ENCODE data around the gene SOX30. TPM values are rescaled to one million over a fixed set of nuclear protein-coding genes. Genes with fewer than 3 reads are reported as not detected.

The SOX30 gene
- total RNA-seq, 1 experiment from 2014 or later = 0.11 TPM

DNA sequence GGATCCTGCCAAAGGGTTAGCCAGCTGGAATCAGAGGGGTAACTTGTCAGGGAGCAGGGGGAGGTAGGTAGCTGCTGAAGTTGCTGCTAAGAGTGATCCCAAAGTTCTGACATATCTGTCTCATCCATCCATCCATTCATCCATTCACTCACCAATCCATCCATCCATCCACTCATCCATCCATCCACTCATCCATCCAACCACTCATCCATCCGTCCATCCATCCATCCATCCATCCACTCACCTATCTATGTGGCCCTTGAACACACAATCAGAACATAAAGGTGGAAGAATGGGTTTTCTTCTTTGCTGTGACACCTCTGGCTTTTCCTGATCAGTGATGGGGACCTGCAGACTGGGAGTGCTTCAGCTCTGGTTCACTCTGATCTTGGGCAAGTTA, 16.1 kb upstream of the SOX30 start:
- ChIA-PET CTCF (no interaction called here), POLR2A (ENCODE audit: unreplicated experiment) (no interaction called here)
- no peak overlapping the region for H3K4me2 ChIP-seq
- DNase-seq = no peak
- H3K9me3 ChIP-seq (ENCODE audit: insufficient read depth, low read depth) = no peaks in the 10 kb centered on the region
- H2AFZ ChIP-seq = no peak overlapping the region
- no peaks in the 10 kb centered on the region for H3K79me2 ChIP-seq (ENCODE audit: low read depth)
- H3K9me2 ChIP-seq (ENCODE audit: insufficient read depth) = no peaks in the 10 kb centered on the region
- H3K27me3 ChIP-seq (ENCODE audit: insufficient read depth, low read depth) = no peaks in the 10 kb centered on the region
- peaks cover 5% of the 10 kb centered on the region; the same call in 1 of the 2 replicates for H3F3A ChIP-seq (ENCODE audit: insufficient read depth, low read depth)
- peaks cover 5% of the 10 kb centered on the region for H3K4me1 ChIP-seq (replicated peaks; ENCODE audit: insufficient read depth)
- H3K4me3 ChIP-seq = no peak overlapping the region
- no peaks in the 10 kb centered on the region for H4K20me1 ChIP-seq (ENCODE audit: insufficient read depth)
- TF ChIP-seq, protein P1, sequence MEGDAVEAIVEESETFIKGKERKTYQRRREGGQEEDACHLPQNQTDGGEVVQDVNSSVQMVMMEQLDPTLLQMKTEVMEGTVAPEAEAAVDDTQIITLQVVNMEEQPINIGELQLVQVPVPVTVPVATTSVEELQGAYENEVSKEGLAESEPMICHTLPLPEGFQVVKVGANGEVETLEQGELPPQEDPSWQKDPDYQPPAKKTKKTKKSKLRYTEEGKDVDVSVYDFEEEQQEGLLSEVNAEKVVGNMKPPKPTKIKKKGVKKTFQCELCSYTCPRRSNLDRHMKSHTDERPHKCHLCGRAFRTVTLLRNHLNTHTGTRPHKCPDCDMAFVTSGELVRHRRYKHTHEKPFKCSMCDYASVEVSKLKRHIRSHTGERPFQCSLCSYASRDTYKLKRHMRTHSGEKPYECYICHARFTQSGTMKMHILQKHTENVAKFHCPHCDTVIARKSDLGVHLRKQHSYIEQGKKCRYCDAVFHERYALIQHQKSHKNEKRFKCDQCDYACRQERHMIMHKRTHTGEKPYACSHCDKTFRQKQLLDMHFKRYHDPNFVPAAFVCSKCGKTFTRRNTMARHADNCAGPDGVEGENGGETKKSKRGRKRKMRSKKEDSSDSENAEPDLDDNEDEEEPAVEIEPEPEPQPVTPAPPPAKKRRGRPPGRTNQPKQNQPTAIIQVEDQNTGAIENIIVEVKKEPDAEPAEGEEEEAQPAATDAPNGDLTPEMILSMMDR (conservative IDR thresholded peaks at IDR 0.05) = no peak
- no peak for TF ChIP-seq EZH2 (IDR thresholded peaks at IDR 0.05; ENCODE audit: low read depth)
- no peak overlapping the region for H3K27ac ChIP-seq
- BruUV-seq (replicated peaks) = no TSS peak
- no peaks in the 10 kb centered on the region for H3K36me3 ChIP-seq (ENCODE audit: low read depth)
- intact Hi-C loops (cut with micrococcal nuclease; ENCODE audit: unreplicated experiment) = loop anchor here (5.0 to 10.0 kb wide), 2 partner anchors 111 to 154 kb away; no protein-coding TSS in a partner anchor

GRCh38 chr5:157665467-157666070, 13.3 kb upstream of the SOX30 start:
- Histone ChIP-seq H3K9me2 (ENCODE audit: insufficient read depth) (no peaks in the 10 kb centered on the region), H3K27ac (peak overlapping the region; percentile 33; the same call in 1 of the 2 replicates), H4K20me1 (ENCODE audit: insufficient read depth) (no peaks in the 10 kb centered on the region), H3F3A (ENCODE audit: insufficient read depth, low read depth) (peaks cover 5% of the 10 kb centered on the region; the same call in 1 of the 2 replicates), H3K4me3 (no peak overlapping the region), H3K79me2 (ENCODE audit: low read depth) (no peaks in the 10 kb centered on the region), H3K9me3 (ENCODE audit: insufficient read depth, low read depth) (no peaks in the 10 kb centered on the region), H3K36me3 (ENCODE audit: low read depth) (no peaks in the 10 kb centered on the region), H3K4me1 (replicated peaks; ENCODE audit: insufficient read depth) (peaks cover 5% of the 10 kb centered on the region), H3K27me3 (ENCODE audit: insufficient read depth, low read depth) (no peaks in the 10 kb centered on the region), H3K4me2 (no peak overlapping the region), H2AFZ (no peak overlapping the region)
- intact Hi-C loops (cut with micrococcal nuclease; ENCODE audit: unreplicated experiment) = loop anchor here (5.0 to 10.0 kb wide), 2 partner anchors 108 to 151 kb away; no protein-coding TSS in a partner anchor
- ChIA-PET POLR2A (ENCODE audit: unreplicated experiment) (no interaction called here), CTCF (interaction anchor here (0.6 kb wide), 1 partner anchor 152 kb away, joined by 4 read pairs; no protein-coding TSS in a partner anchor)
- TF ChIP-seq, protein P1 (conservative IDR thresholded peaks at IDR 0.05) = no peak
- no peak for TF ChIP-seq EZH2 (IDR thresholded peaks at IDR 0.05; ENCODE audit: low read depth)
- BruUV-seq (replicated peaks) = no TSS peak
- peak; percentile 35 to 93 for DNase-seq

GRCh38 chr5:157659868-157660660, 7.8 kb upstream of the SOX30 start:
- intact Hi-C loops (cut with micrococcal nuclease; ENCODE audit: unreplicated experiment) = loop anchor here (10.0 kb wide), 1 partner anchor 145 kb away; no protein-coding TSS in a partner anchor
- H3K79me2 ChIP-seq (ENCODE audit: low read depth) = no peaks in the 10 kb centered on the region
- no peaks in the 10 kb centered on the region for H3K4me1 ChIP-seq (replicated peaks; ENCODE audit: insufficient read depth)
- H3K9me2 ChIP-seq (ENCODE audit: insufficient read depth) = no peaks in the 10 kb centered on the region
- H3K27ac ChIP-seq = no peak overlapping the region
- no peak overlapping the region for H3K4me3 ChIP-seq
- no peaks in the 10 kb centered on the region for H3K36me3 ChIP-seq (ENCODE audit: low read depth)
- BruUV-seq (replicated peaks) = no TSS peak
- no peak overlapping the region for H2AFZ ChIP-seq
- ChIA-PET POLR2A (ENCODE audit: unreplicated experiment) (no interaction called here), CTCF (no interaction called here)
- no peaks in the 10 kb centered on the region for H3K27me3 ChIP-seq (ENCODE audit: insufficient read depth, low read depth)
- no peak overlapping the region for H3K4me2 ChIP-seq
- peaks cover 26% of the 10 kb centered on the region for H3K9me3 ChIP-seq (ENCODE audit: insufficient read depth, low read depth)
- no peak for DNase-seq
- no peak for TF ChIP-seq EZH2 (IDR thresholded peaks at IDR 0.05; ENCODE audit: low read depth)
- TF ChIP-seq, protein P1 (conservative IDR thresholded peaks at IDR 0.05) = no peak
- H3F3A ChIP-seq (ENCODE audit: insufficient read depth, low read depth) = peaks cover 2% of the 10 kb centered on the region; the same call in 1 of the 2 replicates
- H4K20me1 ChIP-seq (ENCODE audit: insufficient read depth) = no peaks in the 10 kb centered on the region

All from PC-9 (cell line).